H4 (cell line): Measurements from ENCODE around the gene POU2AF2. TPM values are rescaled to one million over a fixed set of nuclear protein-coding genes. Genes with fewer than 3 reads are reported as not detected.
"Not testable (repeated sequence)": the region's sequence is repeated elsewhere in the genome, so short reads cannot be mapped to it uniquely, and the experiment has no call there.

ENCODE experiments used
- DNase-seq: peaks from one replicate; pipeline ENCODE4 v3.0.0-alpha.2; 2015; ENCODE audit warnings: low spot score
- total RNA-seq: library from RNA; depleted of rRNA; stranded (reverse); fragments of >200 nt; shearing (Covaris generic); gene quantifications from 2 replicates; pipeline ENCODE4 v1.2.3, GENCODE V29; 2014; rRNA removed

Gene POU2AF2, protein sequence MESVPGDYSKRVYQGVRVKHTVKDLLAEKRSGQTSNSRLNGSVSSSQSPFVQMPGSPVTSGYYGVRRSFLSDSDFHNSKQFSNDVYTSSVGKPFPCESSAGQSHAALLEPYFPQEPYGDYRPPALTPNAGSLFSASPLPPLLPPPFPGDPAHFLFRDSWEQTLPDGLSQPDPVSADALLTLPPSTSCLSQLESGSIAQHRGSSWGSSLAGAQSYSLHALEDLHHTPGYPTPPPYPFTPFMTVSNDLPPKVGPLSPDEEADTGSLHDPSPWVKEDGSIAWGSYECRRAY
- total RNA-seq: not detected in 2 replicates

- no peak for DNase-seq
Measured at GRCh38 chr11:111245425-111245824, at the start of gene POU2AF2. TSS of gene POU2AF2 (plus strand) at chr11:111245725. CDS start at chr11:111245854, 129 bp downstream.

- DNase-seq: no peak
Measured at GRCh38 chr11:111200010-111200534, 45.5 kb upstream of the POU2AF2 start.

GRCh38 chr11:111204211-111204610 is 41.3 kb upstream of the POU2AF2 start:
- DNase-seq: no peak

GRCh38 chr11:111205632-111206385 is 39.7 kb upstream of the POU2AF2 start:
- DNase-seq: no peak

- no peak for DNase-seq
Measured at GRCh38 chr11:111206472-111206871, 39.1 kb upstream of the POU2AF2 start.

DNA sequence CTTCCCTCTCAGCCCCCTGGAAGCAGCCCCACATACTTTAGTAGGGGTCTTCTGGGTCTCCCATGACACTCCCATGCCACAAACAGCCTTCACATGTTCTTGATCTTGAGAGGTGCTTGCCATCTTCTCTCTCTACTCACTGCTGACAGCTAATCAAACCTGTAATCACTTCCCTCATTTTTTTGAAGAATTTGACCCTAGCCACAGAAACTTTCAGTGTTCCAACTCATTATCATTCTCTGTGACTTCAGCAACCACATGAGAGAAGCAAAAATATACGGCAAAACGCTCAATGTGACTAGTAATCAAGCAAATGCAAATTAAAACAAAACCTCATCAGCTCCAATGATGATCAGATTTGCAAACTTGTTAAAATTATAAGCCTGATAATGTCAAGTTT is 38.3 kb upstream of the POU2AF2 start:
- no peak for DNase-seq

DNA sequence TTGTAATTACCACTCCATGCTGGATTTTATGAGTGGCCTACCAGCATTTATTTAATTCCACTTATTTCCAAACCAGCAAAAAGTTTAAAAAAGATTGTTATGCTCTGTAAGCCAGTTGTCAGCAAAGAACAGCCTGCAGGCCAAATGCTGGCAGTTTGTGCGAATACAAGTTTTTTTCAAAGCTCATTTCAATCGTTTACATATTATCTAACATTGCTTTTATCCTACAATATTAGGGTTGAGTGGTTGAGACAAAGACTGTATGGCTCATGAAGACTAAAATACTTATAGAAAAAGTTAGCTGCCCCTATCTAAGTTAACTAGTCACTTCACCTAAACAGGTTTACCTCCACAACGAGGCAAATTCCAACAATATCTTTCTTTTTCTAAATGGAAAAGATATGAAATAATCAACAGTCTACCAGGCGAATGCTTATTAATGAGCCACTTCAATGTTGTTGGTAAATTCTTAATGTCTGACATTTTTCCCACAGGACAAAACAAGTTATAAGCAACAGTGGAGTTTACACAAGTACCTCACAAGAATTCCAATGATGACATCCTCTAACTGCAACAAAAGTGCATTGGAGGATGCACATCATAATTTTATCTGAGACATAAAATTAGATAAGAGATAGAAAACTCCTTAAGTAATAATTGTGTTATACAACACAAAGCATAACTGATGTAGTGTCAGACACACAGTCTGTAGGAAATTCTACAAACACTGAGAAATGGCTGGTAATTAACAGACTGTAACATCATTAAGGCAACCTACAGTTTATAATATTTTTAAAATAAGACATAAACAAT is 35.8 kb upstream of the POU2AF2 start:
- DNase-seq: no peak

- no peak for DNase-seq
Measured at GRCh38 chr11:111213256-111213655, 32.3 kb upstream of the POU2AF2 start.

DNA sequence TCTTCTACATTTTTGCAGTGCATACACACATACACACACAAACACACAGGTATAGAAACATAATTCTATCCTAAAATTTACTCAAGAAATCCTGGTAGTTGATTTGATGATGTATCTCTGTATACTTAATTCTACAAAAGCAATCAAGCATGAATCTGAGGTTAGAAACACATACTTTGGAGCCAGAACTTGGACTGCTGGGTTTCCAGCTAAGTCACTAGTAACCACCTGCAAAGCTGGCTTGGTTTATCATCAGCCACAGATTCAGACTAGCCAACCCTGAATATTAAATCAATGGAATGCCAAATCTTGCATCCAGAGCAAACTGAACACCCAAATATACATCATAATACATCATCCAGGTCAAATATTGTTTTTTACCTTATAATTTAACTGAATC is 24.8 kb upstream of the POU2AF2 start:
- no peak for DNase-seq

DNA sequence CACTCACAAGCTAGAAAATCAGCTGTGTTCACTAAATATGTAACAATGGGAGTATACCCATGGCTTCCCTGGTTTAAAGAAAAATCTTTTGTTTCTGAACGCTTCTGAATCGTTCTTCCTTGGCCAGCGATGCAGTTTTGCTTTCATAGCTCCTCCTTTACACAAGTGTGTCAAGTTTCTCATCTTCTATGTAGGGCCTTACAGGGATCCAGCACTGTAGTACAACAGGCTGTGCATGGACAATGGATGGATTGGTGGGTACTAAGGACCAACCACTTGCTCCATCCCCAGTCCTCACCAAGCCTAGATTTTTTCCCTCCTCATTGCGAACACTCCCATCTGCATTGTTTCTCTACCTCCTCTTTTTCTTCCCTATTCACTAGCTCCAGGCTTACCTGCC is 24.3 kb upstream of the POU2AF2 start:
- no peak for DNase-seq

DNA sequence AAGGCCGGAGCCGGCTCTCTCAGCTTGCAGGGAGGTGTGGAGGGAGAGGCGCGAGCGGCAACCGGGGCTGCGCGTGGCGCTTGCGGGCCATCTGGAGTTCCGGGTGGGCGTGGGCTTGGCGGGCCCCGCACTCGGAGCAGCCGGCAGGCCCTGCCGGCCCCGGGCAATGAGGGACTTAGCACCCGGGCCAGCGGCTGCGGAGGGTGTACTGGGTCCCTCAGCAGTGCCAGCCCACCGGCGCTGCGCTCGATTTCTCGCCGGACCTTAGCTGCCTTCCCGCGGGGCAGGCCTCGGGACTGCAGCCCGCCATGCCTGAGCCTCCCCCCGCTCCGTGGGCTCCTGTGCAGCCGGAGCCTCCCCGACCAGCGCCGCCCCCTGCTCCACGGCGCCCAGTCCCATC is 23.6 kb upstream of the POU2AF2 start:
- not testable (repeated sequence) for DNase-seq

DNA sequence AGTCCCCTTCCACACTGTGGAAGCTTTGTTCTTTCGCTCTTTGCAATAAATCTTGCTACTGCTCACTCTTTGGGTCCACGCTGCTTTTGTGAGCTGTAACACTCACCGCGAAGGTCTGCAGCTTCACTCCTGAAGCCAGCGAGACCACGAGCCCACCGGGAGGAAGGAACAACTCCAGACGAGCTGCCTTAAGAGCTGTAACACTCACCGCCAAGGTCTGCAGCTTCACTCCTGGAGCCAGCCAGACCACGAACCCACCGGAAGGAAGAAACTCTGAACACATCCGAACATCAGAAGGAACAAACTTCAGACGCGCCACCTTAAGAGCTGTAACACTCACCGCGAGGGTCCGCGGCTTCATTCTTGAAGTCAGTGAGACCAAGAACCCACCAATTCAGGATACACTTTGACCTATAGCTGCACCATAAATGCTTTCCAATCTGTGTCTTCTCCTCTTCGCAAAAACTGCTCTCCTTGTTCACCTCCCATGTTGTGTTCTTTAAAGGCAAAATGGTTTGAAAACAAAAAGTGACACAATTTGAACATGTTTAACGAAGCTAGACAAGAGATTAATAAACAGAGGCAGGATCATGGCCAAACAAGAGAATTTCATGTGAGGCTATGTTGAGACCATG is 22.6 kb upstream of the POU2AF2 start:
- not testable (repeated sequence) for DNase-seq

DNA sequence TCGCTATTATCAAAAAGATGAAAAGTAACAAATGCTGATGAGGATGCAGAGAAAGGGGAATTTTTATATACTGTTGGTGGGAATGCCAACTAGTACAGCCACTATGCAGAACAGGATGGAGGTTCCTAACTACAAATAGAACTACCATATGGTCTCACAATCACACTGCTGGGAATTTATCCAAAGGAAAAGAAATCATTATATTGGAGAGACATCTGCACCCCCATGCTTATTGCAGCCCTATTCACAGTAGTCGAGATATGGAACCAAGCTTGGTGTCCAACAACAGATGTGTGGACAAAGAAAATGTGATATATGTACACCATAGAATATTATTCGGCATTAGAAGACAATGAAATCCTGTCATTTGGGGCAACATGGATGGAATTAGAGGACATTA is 19.6 kb upstream of the POU2AF2 start:
- no peak for DNase-seq

- DNase-seq: no peak
Measured at GRCh38 chr11:111229604-111230003, 15.9 kb upstream of the POU2AF2 start.

DNA sequence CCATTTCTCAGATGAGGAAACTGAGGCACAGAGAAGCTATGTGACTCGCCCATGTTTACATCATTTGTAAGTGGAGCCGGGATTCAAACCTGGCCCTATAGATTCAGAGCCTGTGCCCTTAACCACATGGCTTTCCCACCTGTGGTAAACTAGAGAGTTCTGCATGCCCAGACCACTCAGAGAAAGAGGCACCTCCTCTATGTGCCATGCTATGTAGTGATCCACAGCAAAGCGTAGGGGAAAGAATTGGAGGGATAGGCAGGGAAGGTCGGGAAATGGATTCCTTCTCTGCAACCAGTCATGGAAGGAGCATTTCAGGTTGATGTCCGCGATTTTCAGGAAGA is 15.4 kb upstream of the POU2AF2 start:
- DNase-seq: no peak

GRCh38 chr11:111231836-111232235 is 13.7 kb upstream of the POU2AF2 start:
- no peak for DNase-seq

DNA sequence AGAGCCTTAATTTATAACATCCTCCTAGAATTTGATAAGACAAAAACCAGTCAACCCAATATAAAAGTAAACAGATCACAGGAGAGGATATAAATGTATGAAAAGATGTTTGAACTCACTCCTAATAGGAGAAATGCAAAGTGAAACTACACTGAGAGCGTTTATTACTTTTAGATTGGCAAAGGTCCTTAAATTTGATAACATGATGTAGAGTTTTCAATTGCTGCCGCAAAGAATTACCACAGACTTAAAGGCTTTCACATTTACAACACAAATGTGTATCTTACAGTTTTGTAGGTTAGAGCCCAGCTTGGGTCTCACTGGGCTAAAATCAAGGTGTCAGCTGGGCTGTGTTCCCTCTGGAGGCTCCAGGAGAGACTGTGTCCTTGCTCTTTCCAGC is 9.1 kb upstream of the POU2AF2 start:
- DNase-seq: no peak

DNA sequence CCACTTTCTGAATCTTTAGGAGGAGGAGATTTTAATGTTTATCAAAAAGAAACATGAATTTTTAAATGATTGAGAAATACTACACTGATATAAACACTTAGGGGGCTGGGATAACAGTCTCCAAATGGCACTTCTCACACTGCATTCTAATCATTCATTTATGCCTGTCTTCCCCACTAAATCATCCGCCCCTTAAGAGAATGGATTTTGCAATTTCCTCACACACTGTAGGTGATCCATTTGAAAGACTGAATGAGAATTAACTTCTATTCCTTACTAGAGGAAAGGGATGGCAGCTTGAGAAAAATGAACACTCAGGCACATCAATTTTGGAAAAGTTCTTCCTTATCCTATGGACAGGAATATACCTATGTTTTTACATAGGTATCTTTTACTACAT is 7.6 kb upstream of the POU2AF2 start:
- no peak for DNase-seq

DNA sequence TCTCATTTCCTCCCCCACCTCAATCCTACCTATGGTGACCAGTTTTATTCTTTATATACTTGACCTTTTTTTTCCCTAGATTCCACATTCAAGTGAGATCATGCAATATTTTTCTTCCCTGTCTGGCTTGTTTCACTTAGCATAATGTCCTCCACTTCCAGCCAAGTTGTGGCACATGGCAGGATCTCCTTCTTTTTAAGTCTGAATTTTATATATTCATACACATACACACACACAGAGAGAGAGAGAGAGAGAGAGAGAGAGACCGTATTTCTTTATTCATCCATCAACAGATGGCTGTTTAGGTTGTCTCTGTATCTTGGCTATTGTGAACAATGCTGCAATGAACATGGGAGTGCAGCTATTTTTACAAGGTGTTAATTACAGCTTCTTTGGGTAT is 1.4 kb downstream of the POU2AF2 start:
- no peak for DNase-seq

DNA sequence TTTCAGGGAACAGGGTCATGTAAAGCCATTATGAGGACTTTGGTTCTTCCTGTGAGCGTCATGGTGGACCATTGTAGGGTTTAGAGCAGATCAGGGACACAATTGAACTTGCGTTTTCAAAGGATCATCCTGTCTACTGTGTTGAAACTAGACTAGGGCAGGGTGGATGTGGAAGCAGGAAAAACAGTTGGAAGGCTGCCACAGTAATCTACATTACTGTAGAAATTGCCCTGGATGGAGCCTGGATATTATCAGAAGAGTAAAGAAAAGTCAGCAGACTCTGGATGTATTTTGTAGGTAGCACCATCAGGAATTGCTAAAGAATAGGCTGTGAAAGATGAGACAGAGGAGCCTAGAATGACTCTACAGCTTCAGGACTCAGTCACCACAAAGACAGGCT is 5.4 kb downstream of the POU2AF2 start:
- DNase-seq: no peak

GRCh38 chr11:111253131-111253530 is 7.6 kb downstream of the POU2AF2 start:
- no peak for DNase-seq

- DNase-seq: no peak
Measured at GRCh38 chr11:111253630-111254029, 8.1 kb downstream of the POU2AF2 start.
